Stomach (tissue), 9 donors: Measurements from ENCODE around the gene XYLT1. TPM values are rescaled to one million over a fixed set of nuclear protein-coding genes. Genes with fewer than 3 reads are reported as not detected.

ENCODE experiments used
- DNase-seq, 2 donors: peaks; one replicate each; pipeline versions ENCODE4 v3.0.0 to v3.0.0-alpha.2; 2013 to 2019
- H3K27ac ChIP-seq, 5 donors: fragments of 200-600 bp in 4 of 5; sonication (generic) in 4 of 5; one replicate each; pipeline ENCODE4 v1.5.1; 2013 to 2019; ENCODE audit warnings: mild to moderate bottlenecking in 1 of 5, moderate library complexity in 1 of 5
- H3K27me3 ChIP-seq, 3 donors: fragments of 200-600 bp; sonication (generic); one replicate each; pipeline ENCODE4 v1.5.1; 2017 to 2019; ENCODE audit warnings: mixed run types in 1 of 3
- H3K36me3 ChIP-seq, 4 donors: fragments of 200-600 bp; sonication (generic); 1 replicate in 3 of 4; 2 replicates in 1 of 4; pipeline ENCODE4 v1.5.1; 2016 to 2019
- H3K4me1 ChIP-seq, 4 donors: fragments of 200-600 bp; sonication (generic); one replicate each; pipeline ENCODE4 v1.5.1; 2016 to 2019
- H3K4me3 ChIP-seq, 4 donors: fragments of 200-600 bp; sonication (generic) in 3 of 4; one replicate each; pipeline ENCODE4 v1.5.1; 2016 to 2019; ENCODE audit warnings: mild to moderate bottlenecking in 1 of 4
- H3K9me3 ChIP-seq, 4 donors: fragments of 200-600 bp; sonication (generic); one replicate each; pipeline ENCODE4 v1.5.1; 2016 to 2019
- CTCF ChIP-seq, 7 experiments: fragments of 450-650 bp in 4 of 7; fragments of 200-600 bp in 3 of 7; sonication (generic) in 3 of 7; IDR thresholded peaks; one replicate each; pipeline ENCODE4 v1.5.1; 2016 to 2019; ENCODE audit warnings: antibody characterized with exemption in 7 of 7, control low read depth in 2 of 7, mild to moderate bottlenecking in 1 of 7
- EP300 ChIP-seq: sonication (generic); formaldehyde crosslinking; IDR thresholded peaks from one replicate; pipeline ENCODE4 v1.6.1; 2017; ENCODE audit warnings: antibody characterized with exemption
- POLR2A ChIP-seq, 4 donors: fragments of 450-650 bp; IDR thresholded peaks; one replicate each; pipeline ENCODE4 v1.6.1; 2016; ENCODE audit warnings: antibody characterized with exemption in 4 of 4, control low read depth in 2 of 4, mild to moderate bottlenecking in 1 of 4, moderate library complexity in 1 of 4
- POLR2AphosphoS5 ChIP-seq, 3 donors: sonication (generic); formaldehyde crosslinking; IDR thresholded peaks; one replicate each; pipeline ENCODE4 v1.6.1; 2016; ENCODE audit warnings: antibody characterized with exemption in 3 of 3
- WGBS, 5 donors: extraction: QIAGEN DNeasy Blood & Tissue Kit in 3 of 5; methylation state at CpG; one replicate each; pipeline versions ENCODE4 v1.1.5 to v1.1.7; 2013 to 2018; 5-methylcytosine and 5-hydroxymethylcytosine counted together
- intact Hi-C: fragments of 100-400 bp; cut with DNase I; formaldehyde crosslinking; loops from one replicate; pipeline ENCODE4 v1.15.1; 2023; ENCODE audit warnings: low total_unique reads
- polyA plus RNA-seq, 3 donors: library from polyadenylated mRNA; stranded (reverse); fragments of 200-250 nt; gene quantifications; one replicate each; pipeline ENCODE4 v1.2.3, GENCODE V29; 2013
- total RNA-seq, 5 donors: library from RNA; depleted of rRNA; stranded (reverse); fragments of >200 nt; gene quantifications; one replicate each; pipeline versions ENCODE4 v1.1.0 to v1.2.3, GENCODE V29; 2014 to 2016
- donor health status: healthy with polysubstance abuse.
- donor health status: Bipolar disorder and iron deficiency.
- donor health status: healthy.

The XYLT1 gene
- total and polyA plus RNA-seq, 8 donors: 0.87 to 59.5 (median 9.5) TPM

GRCh38 chr16:17447101-17447569 is 23.6 kb downstream of the XYLT1 start:
- DNase-seq: no peak
- peaks cover 0 to 8% (median 2%) of the 10 kb centered on the region in 4 donors for H3K36me3 ChIP-seq
- H3K9me3 ChIP-seq: no peaks in the 10 kb centered on the region
- H3K27me3 ChIP-seq: no peaks in the 10 kb centered on the region
- H3K27ac ChIP-seq: no peak overlapping the region
- H3K4me3 ChIP-seq: no peak overlapping the region
- WGBS, 5 donors: 60 to 79% (median 78%) methylated on average over 5 of the region's 5 CpGs
- peaks cover 6 to 26% (median 17%) of the 10 kb centered on the region in 4 donors for H3K4me1 ChIP-seq
- TF ChIP-seq POLR2AphosphoS5 (IDR thresholded peaks at IDR 0.05) (no peak), EP300 (no peak), CTCF (IDR thresholded peaks at IDR 0.05) (no peak), POLR2A (IDR thresholded peaks at IDR 0.05) (no peak)
- intact Hi-C loops: no loop called here

- no peak for TF ChIP-seq CTCF (IDR thresholded peaks at IDR 0.05)
- no peak for TF ChIP-seq POLR2AphosphoS5 (IDR thresholded peaks at IDR 0.05)
- TF ChIP-seq POLR2A (IDR thresholded peaks at IDR 0.05): no peak
- TF ChIP-seq EP300: no peak
- peaks cover 6 to 26% (median 17%) of the 10 kb centered on the region in 4 donors for H3K4me1 ChIP-seq
- intact Hi-C loops: no loop called here
- peak in 1 of 2 donors; percentile 21 for DNase-seq
- peaks cover 0 to 8% (median 2%) of the 10 kb centered on the region in 4 donors for H3K36me3 ChIP-seq
- H3K4me3 ChIP-seq: no peak overlapping the region
- no peak overlapping the region for H3K27ac ChIP-seq
- WGBS, 5 donors: 67 to 80% (median 71%) methylated on average over 10 of the region's 10 CpGs
- H3K9me3 ChIP-seq: no peaks in the 10 kb centered on the region
- H3K27me3 ChIP-seq: no peaks in the 10 kb centered on the region
These were observed 24.1 kb downstream of the XYLT1 start for GRCh38 chr16:17446661-17447060.

- H3K36me3 ChIP-seq: peaks cover 0 to 8% (median 2%) of the 10 kb centered on the region in 4 donors
- H3K4me3 ChIP-seq: no peak overlapping the region
- no peaks in the 10 kb centered on the region for H3K9me3 ChIP-seq
- intact Hi-C loops: no loop called here
- 62 to 88% (median 82%) methylated on average over 7 to 12 of the region's 12 CpGs for WGBS, 5 donors
- no peaks in the 10 kb centered on the region for H3K27me3 ChIP-seq
- no peak for DNase-seq
- no peak for TF ChIP-seq POLR2AphosphoS5 (IDR thresholded peaks at IDR 0.05)
- TF ChIP-seq CTCF (IDR thresholded peaks at IDR 0.05): no peak
- TF ChIP-seq POLR2A (IDR thresholded peaks at IDR 0.05): no peak
- TF ChIP-seq EP300: no peak
- no peak overlapping the region for H3K27ac ChIP-seq
- peaks cover 6 to 26% (median 17%) of the 10 kb centered on the region in 4 donors for H3K4me1 ChIP-seq
These were observed 25.3 kb downstream of the XYLT1 start for GRCh38 chr16:17445421-17445820.

GRCh38 chr16:17444658-17445057 is 26.1 kb downstream of the XYLT1 start:
- H3K4me3 ChIP-seq: no peak overlapping the region
- peaks cover 0 to 8% (median 2%) of the 10 kb centered on the region in 4 donors for H3K36me3 ChIP-seq
- peaks cover 6 to 26% (median 17%) of the 10 kb centered on the region in 4 donors for H3K4me1 ChIP-seq
- no peaks in the 10 kb centered on the region for H3K27me3 ChIP-seq
- DNase-seq: no peak
- H3K9me3 ChIP-seq: peaks cover 0 to 4% (median 0%) of the 10 kb centered on the region in 4 donors
- 93 to 100% (median 98%) methylated on average over 1 of the region's 1 CpG for WGBS, 5 donors
- TF ChIP-seq EP300 (no peak), POLR2AphosphoS5 (IDR thresholded peaks at IDR 0.05) (no peak), POLR2A (IDR thresholded peaks at IDR 0.05) (no peak), CTCF (IDR thresholded peaks at IDR 0.05) (no peak)
- H3K27ac ChIP-seq: no peak overlapping the region
- intact Hi-C loops: no loop called here
